ENCODE results near the gene PLEKHA6.
"Not testable (repeated sequence)": the region's sequence is repeated elsewhere in the genome, so short reads cannot be mapped to it uniquely, and the experiment has no call there.

Gene PLEKHA6

GRCh38 chr1:204260601-204261197, 99.0 kb downstream of the PLEKHA6 start:
- no peak for DNase-seq (ENCODE audit: low read depth)

GRCh38 chr1:204259782-204260181, 99.9 kb downstream of the PLEKHA6 start:
- no peak for DNase-seq (ENCODE audit: low read depth)

- DNase-seq (ENCODE audit: low read depth), result no peak
Observed at GRCh38 chr1:204259196-204259595, 100.5 kb downstream of the PLEKHA6 start.

- DNase-seq (ENCODE audit: low read depth), result no peak
Observed at GRCh38 chr1:204258213-204259115, 101.3 kb downstream of the PLEKHA6 start.

- DNase-seq (ENCODE audit: low read depth), result no peak
Observed at GRCh38 chr1:204257446-204257845, 102.3 kb downstream of the PLEKHA6 start.

- no peak for DNase-seq (ENCODE audit: low read depth)
Observed at GRCh38 chr1:204256531-204256930, 103.2 kb downstream of the PLEKHA6 start.

- DNase-seq (ENCODE audit: low read depth), result no peak
Observed at GRCh38 chr1:204255966-204256365, 103.8 kb downstream of the PLEKHA6 start.

- no peak for DNase-seq (ENCODE audit: low read depth)
Observed at GRCh38 chr1:204255225-204255624, 104.5 kb downstream of the PLEKHA6 start.

GRCh38 chr1:204254031-204254661, 105.6 kb downstream of the PLEKHA6 start:
- DNase-seq (ENCODE audit: low read depth), result no peak

GRCh38 chr1:204251926-204252689, 107.6 kb downstream of the PLEKHA6 start:
- no peak for DNase-seq (ENCODE audit: low read depth)

GRCh38 chr1:204251286-204251685, 108.4 kb downstream of the PLEKHA6 start:
- DNase-seq (ENCODE audit: low read depth), result no peak

GRCh38 chr1:204250428-204251030, 109.2 kb downstream of the PLEKHA6 start:
- DNase-seq (ENCODE audit: low read depth), result no peak

GRCh38 chr1:204249736-204250427, 109.8 kb downstream of the PLEKHA6 start:
- no peak for DNase-seq (ENCODE audit: low read depth)

- DNase-seq (ENCODE audit: low read depth), result no peak
Observed at GRCh38 chr1:204248954-204249353, 110.8 kb downstream of the PLEKHA6 start.

GRCh38 chr1:204246876-204247275, 112.9 kb downstream of the PLEKHA6 start:
- no peak for DNase-seq (ENCODE audit: low read depth)

GRCh38 chr1:204242920-204243319, 116.8 kb downstream of the PLEKHA6 start:
- no peak for DNase-seq (ENCODE audit: low read depth)

- no peak for DNase-seq (ENCODE audit: low read depth)
Observed at GRCh38 chr1:204241914-204242313, 117.8 kb downstream of the PLEKHA6 start.

- DNase-seq (ENCODE audit: low read depth), result no peak
Observed at GRCh38 chr1:204241050-204241449, 118.7 kb downstream of the PLEKHA6 start.

GRCh38 chr1:204240233-204240632, 119.5 kb downstream of the PLEKHA6 start:
- no peak for DNase-seq (ENCODE audit: low read depth)

GRCh38 chr1:204239401-204239800, 120.3 kb downstream of the PLEKHA6 start:
- DNase-seq (ENCODE audit: low read depth), result not testable (repeated sequence)

- not testable (repeated sequence) for DNase-seq (ENCODE audit: low read depth)
Observed at GRCh38 chr1:204238520-204238919, 121.2 kb downstream of the PLEKHA6 start.
